Naive thymus-derived CD4-positive, alpha-beta T cell (primary cell): ENCODE data around the gene ING2. TPM values are rescaled to one million over a fixed set of nuclear protein-coding genes. Genes with fewer than 3 reads are reported as not detected.

Experiments used
- ATAC-seq: fragments of 150-1000 bp; cut with Tn5 transposase; 2 replicates; pipeline ENCODE4 v1.10.0; 2021; ENCODE audit warnings: mild to moderate bottlenecking, moderate library complexity
- CTCF ChIA-PET: fragments of 350-600 bp; sonication (Branson Sonifier 250); formaldehyde crosslinking; loops from one replicate; lab custom pipeline; 2021; ENCODE audit warnings: antibody characterized with exemption; lab: Charles Lee
- POLR2A ChIA-PET: fragments of 350-600 bp; sonication (Branson Sonifier 250); formaldehyde crosslinking; loops from one replicate; lab custom pipeline; 2021; ENCODE audit warnings: antibody characterized with exemption, inconsistent platforms; lab: Charles Lee
- DNase-seq, 9 donors: peaks; one replicate each; pipeline versions ENCODE4 v3.0.0 to v3.0.0-alpha.2; 2020 to 2022; ENCODE audit warnings: mixed read lengths in 1 of 9
- H3K27ac ChIP-seq: one replicate; pipeline ENCODE4 v1.7.0; 2013; ENCODE audit warnings: mild to moderate bottlenecking, low read depth, low read length, moderate library complexity
- H3K27me3 ChIP-seq, 2 donors: one replicate each; pipeline ENCODE4 v1.7.0; 2013; ENCODE audit warnings: low read length in 2 of 2, mild to moderate bottlenecking in 2 of 2, moderate library complexity in 2 of 2; ENCODE audit not compliant: control insufficient read depth in 2 of 2, insufficient read depth in 2 of 2
- H3K36me3 ChIP-seq, 3 experiments: 1 replicate in 2 of 3; 2 replicates in 1 of 3; pipeline ENCODE4 v1.7.0; 2013; ENCODE audit warnings: low read length in 3 of 3, mild to moderate bottlenecking in 3 of 3, moderate library complexity in 1 of 3; ENCODE audit not compliant: insufficient read depth in 3 of 3, control insufficient read depth in 2 of 3
- H3K4me1 ChIP-seq, 2 donors: one replicate each; pipeline ENCODE4 v1.7.0; 2013; ENCODE audit warnings: low read length in 2 of 2, mild to moderate bottlenecking in 2 of 2, moderate library complexity in 1 of 2; ENCODE audit not compliant: control insufficient read depth in 2 of 2, insufficient read depth in 2 of 2
- H3K4me3 ChIP-seq: 2 replicates; pipeline ENCODE4 v1.7.0; 2013; ENCODE audit warnings: mild to moderate bottlenecking, low read length
- H3K9me3 ChIP-seq, 3 experiments: 1 replicate in 2 of 3; 2 replicates in 1 of 3; pipeline ENCODE4 v1.7.0; 2013; ENCODE audit warnings: low read length in 3 of 3; ENCODE audit not compliant: control insufficient read depth in 2 of 3
- H3K27ac Mint-ChIP-seq, 9 donors: one replicate each; pipeline ENCODE4 v1.8.0; 2020 to 2022; ENCODE audit warnings: mixed read lengths in 9 of 9, mild to moderate bottlenecking in 8 of 9, moderate library complexity in 5 of 9, inconsistent platforms in 2 of 9
- H3K27me3 Mint-ChIP-seq, 5 donors: one replicate each; pipeline ENCODE4 v1.8.0; 2021 to 2022; ENCODE audit warnings: mixed read lengths in 5 of 5, mild to moderate bottlenecking in 1 of 5
- H3K36me3 Mint-ChIP-seq, 5 donors: one replicate each; pipeline ENCODE4 v1.8.0; 2020 to 2022; ENCODE audit warnings: mixed read lengths in 5 of 5, mild to moderate bottlenecking in 3 of 5, inconsistent platforms in 1 of 5
- H3K4me1 Mint-ChIP-seq, 7 donors: one replicate each; pipeline ENCODE4 v1.8.0; 2020 to 2022; ENCODE audit warnings: mixed read lengths in 7 of 7, mild to moderate bottlenecking in 3 of 7, inconsistent platforms in 1 of 7
- H3K4me3 Mint-ChIP-seq, 10 donors: one replicate each; pipeline ENCODE4 v1.8.0; 2020 to 2022; ENCODE audit warnings: mild to moderate bottlenecking in 10 of 10, mixed read lengths in 10 of 10, moderate library complexity in 6 of 10, inconsistent platforms in 2 of 10
- H3K9me3 Mint-ChIP-seq, 11 donors: one replicate each; pipeline ENCODE4 v1.8.0; 2020 to 2022; ENCODE audit warnings: mixed read lengths in 11 of 11, mild to moderate bottlenecking in 4 of 11, inconsistent platforms in 1 of 11, moderate library complexity in 1 of 11
- intact Hi-C, 2 donors: fragments of 100-400 bp; cut with micrococcal nuclease; formaldehyde crosslinking; loops; one replicate each; pipeline ENCODE4 v1.15.1; 2023
- polyA plus RNA-seq, 2 donors: library from polyadenylated mRNA; unstranded; fragments of 300-500 nt; fragmentation: Illumina TruSeq; gene quantifications; one replicate each; pipeline ENCODE4 v1.2.3, GENCODE V29; 2021
- total RNA-seq, 6 experiments: library from RNA in 5 of 6; stranded (reverse) in 5 of 6; gene quantifications; 1 replicate in 5 of 6; 2 replicates in 1 of 6; pipeline ENCODE4 v1.2.3 and lab custom pipeline; 2021 to 2026

Gene ING2
- total and polyA plus RNA-seq, 7 experiments from 2014 or later = 9.6 to 16.7 (median 11.2) TPM

DNA sequence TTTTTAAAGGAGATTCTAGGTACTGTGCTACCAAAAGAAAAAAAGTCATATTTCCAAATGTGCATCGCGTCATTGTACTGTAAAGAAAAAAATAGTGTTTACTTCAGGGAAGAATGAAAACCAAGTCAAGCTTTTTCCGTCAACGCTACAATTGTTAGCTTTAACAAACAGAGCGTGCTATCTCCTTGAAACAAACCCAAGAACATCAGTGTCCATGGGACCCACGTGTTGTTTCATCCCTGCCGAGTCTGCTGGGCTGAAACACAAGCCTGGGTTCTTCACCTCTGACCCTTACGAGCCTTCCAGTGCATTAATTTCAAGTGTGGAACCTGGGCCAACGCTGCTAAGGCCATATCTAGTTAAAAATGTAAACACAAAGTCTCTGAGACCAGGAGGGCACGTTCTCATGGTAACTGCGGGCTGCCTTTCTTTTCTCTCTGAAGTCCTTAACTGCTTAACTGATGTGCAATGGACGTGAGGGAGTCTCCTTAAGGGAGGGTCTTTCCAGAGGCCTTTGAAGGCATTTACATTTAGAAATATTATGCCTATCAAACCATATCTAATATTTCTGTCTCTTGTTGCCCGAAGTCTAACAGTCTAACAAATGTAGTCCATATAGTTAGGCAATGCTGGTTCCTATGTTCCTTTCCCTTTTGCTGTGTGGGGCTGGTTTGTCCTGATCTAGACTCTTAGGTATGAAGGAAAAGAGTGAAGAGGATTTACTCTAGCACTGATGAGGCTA is 36.3 kb downstream of the ING2 start:
- no peak overlapping the region for H3K27ac Mint-ChIP-seq
- no peak overlapping the region for H3K4me3 Mint-ChIP-seq
- ChIA-PET POLR2A (no interaction called here), CTCF (interaction anchor here (0.6 kb wide), 1 partner anchor 1142 kb away, joined by 3 read pairs; no protein-coding TSS in a partner anchor)
- peaks cover 0 to 19% (median 10%) of the 10 kb centered on the region in 11 donors for H3K9me3 Mint-ChIP-seq
- no peak for ATAC-seq
- Histone ChIP-seq H3K9me3 (no peaks in the 10 kb centered on the region), H3K36me3 (no peaks in the 10 kb centered on the region), H3K27ac (no peak overlapping the region), H3K4me3 (no peak overlapping the region), H3K27me3 (no peaks in the 10 kb centered on the region), H3K4me1 (no peaks in the 10 kb centered on the region)
- intact Hi-C loops = no loop called here
- no peaks in the 10 kb centered on the region for H3K4me1 Mint-ChIP-seq
- peaks cover 0 to 7% (median 5%) of the 10 kb centered on the region in 5 donors for H3K36me3 Mint-ChIP-seq
- no peak for DNase-seq
- peaks cover 0 to 25% (median 14%) of the 10 kb centered on the region in 5 donors for H3K27me3 Mint-ChIP-seq

- H3K36me3 Mint-ChIP-seq = peaks cover 0 to 11% (median 5%) of the 10 kb centered on the region in 5 donors
- ChIA-PET CTCF (interaction anchor here (0.6 kb wide), 1 partner anchor 1142 kb away, joined by 3 read pairs; no protein-coding TSS in a partner anchor), POLR2A (no interaction called here)
- no peak overlapping the region for H3K27ac ChIP-seq
- no peaks in the 10 kb centered on the region for H3K36me3 ChIP-seq
- ATAC-seq (no peak), DNase-seq (no peak)
- intact Hi-C loops = no loop called here
- no peaks in the 10 kb centered on the region for H3K4me1 ChIP-seq
- H3K4me1 Mint-ChIP-seq = no peaks in the 10 kb centered on the region
- H3K4me3 Mint-ChIP-seq = no peak overlapping the region
- H3K27me3 ChIP-seq = no peaks in the 10 kb centered on the region
- no peak overlapping the region for H3K4me3 ChIP-seq
- no peak overlapping the region for H3K27ac Mint-ChIP-seq
- peaks cover 0 to 28% (median 19%) of the 10 kb centered on the region in 5 donors for H3K27me3 Mint-ChIP-seq
- peaks cover 0 to 23% (median 10%) of the 10 kb centered on the region in 11 donors for H3K9me3 Mint-ChIP-seq
- no peaks in the 10 kb centered on the region for H3K9me3 ChIP-seq
Measured at GRCh38 chr4:183541752-183542040, 36.8 kb downstream of the ING2 start.

DNA sequence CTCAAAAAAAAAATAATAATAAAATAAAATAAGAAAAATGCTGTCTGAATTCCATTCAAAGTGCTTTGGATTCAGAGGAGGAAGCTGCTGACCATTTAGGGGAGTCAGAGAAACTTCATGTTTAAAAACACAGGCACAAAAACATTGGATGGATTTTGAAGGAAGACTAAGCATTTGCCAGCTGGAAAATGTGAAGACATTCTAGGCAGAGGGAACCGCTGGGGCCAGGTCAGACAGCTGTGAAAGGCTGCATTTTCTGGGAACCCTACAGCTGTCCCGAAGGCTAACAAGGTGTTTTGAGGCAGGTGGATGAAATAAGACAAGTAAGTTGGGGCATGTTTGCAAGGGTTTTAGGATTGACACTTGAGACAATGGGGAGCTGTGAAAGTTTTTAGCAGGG is 38.6 kb downstream of the ING2 start:
- ChIA-PET CTCF (no interaction called here), POLR2A (no interaction called here)
- no peak for DNase-seq
- H3K27ac Mint-ChIP-seq = no peak overlapping the region
- intact Hi-C loops = no loop called here
- H3K4me3 Mint-ChIP-seq = no peak overlapping the region
- H3K36me3 ChIP-seq = no peaks in the 10 kb centered on the region
- ATAC-seq = no peak
- H3K4me1 Mint-ChIP-seq = no peaks in the 10 kb centered on the region
- no peaks in the 10 kb centered on the region for H3K9me3 ChIP-seq
- H3K4me1 ChIP-seq = no peaks in the 10 kb centered on the region
- peaks cover 0 to 13% (median 5%) of the 10 kb centered on the region in 5 donors for H3K36me3 Mint-ChIP-seq
- H3K9me3 Mint-ChIP-seq = peaks cover 0 to 26% (median 10%) of the 10 kb centered on the region in 11 donors
- no peaks in the 10 kb centered on the region for H3K27me3 ChIP-seq
- H3K27ac ChIP-seq = no peak overlapping the region
- H3K4me3 ChIP-seq = no peak overlapping the region
- peaks cover 2 to 30% (median 20%) of the 10 kb centered on the region in 5 donors for H3K27me3 Mint-ChIP-seq

GRCh38 chr4:183544109-183544508 is 39.3 kb downstream of the ING2 start:
- H3K4me1 Mint-ChIP-seq = no peaks in the 10 kb centered on the region
- no peaks in the 10 kb centered on the region for H3K9me3 ChIP-seq
- no peak overlapping the region for H3K27ac Mint-ChIP-seq
- no peak overlapping the region for H3K4me3 ChIP-seq
- intact Hi-C loops = no loop called here
- H3K36me3 Mint-ChIP-seq = peaks cover 0 to 13% (median 5%) of the 10 kb centered on the region in 5 donors
- DNase-seq = no peak
- H3K9me3 Mint-ChIP-seq = peaks cover 0 to 26% (median 10%) of the 10 kb centered on the region in 11 donors
- POLR2A ChIA-PET = no interaction called here
- no peak overlapping the region for H3K4me3 Mint-ChIP-seq
- peaks cover 4 to 35% (median 20%) of the 10 kb centered on the region in 5 donors for H3K27me3 Mint-ChIP-seq
- no peak for ATAC-seq
- H3K36me3 ChIP-seq = no peaks in the 10 kb centered on the region
- H3K27ac ChIP-seq = no peak overlapping the region
- no peaks in the 10 kb centered on the region for H3K27me3 ChIP-seq
- no peaks in the 10 kb centered on the region for H3K4me1 ChIP-seq
- CTCF ChIA-PET = no interaction called here

DNA sequence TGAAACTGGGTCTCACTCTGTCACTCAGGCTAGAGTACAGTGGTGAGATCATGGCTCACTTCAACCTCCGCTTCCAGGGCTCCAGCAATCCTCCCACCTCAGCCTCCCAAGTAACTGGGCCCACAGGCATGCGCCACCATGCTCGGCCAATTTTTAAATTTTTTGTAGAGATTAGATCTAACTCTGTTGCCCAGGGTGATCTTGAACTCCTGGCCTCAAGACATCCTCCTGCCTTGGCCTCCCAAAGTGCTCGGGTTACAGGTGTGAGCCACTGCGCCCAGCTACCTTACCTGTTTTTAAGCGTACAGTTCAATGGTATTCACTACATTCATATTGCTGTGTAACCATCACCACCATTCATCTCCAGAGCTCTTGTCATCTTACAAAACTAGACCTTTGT is 41.5 kb downstream of the ING2 start:
- Histone ChIP-seq H3K9me3 (no peaks in the 10 kb centered on the region), H3K27ac (no peak overlapping the region), H3K27me3 (no peaks in the 10 kb centered on the region), H3K4me1 (no peaks in the 10 kb centered on the region), H3K36me3 (no peaks in the 10 kb centered on the region), H3K4me3 (no peak overlapping the region)
- no peak overlapping the region for H3K27ac Mint-ChIP-seq
- ATAC-seq (no peak), DNase-seq (no peak)
- ChIA-PET POLR2A (no interaction called here), CTCF (no interaction called here)
- H3K27me3 Mint-ChIP-seq = peaks cover 4 to 42% (median 25%) of the 10 kb centered on the region in 5 donors
- H3K4me3 Mint-ChIP-seq = no peak overlapping the region
- H3K36me3 Mint-ChIP-seq = peaks cover 0 to 13% (median 5%) of the 10 kb centered on the region in 5 donors
- intact Hi-C loops = no loop called here
- H3K9me3 Mint-ChIP-seq = peaks cover 0 to 26% (median 10%) of the 10 kb centered on the region in 11 donors
- peaks cover 0 to 2% (median 0%) of the 10 kb centered on the region in 7 donors for H3K4me1 Mint-ChIP-seq

DNA sequence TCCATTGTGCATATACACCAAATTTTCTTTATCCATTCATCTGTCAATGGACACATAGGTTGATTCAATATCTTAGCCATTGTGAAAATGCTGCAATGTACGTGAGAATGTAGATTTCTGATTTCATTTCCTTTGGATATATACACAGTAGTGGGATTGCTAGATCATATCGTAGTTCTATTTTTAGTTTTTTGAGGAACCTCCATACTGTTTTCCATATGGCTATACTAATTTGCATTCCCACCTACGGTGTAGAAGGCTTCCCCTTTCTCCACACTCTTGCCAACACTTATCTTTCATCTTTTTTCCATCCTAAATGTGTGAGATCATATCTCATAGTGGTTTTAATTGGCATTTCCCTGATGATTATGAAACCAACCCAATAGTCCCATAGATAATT is 43.4 kb downstream of the ING2 start:
- intact Hi-C loops = no loop called here
- ChIA-PET POLR2A (no interaction called here), CTCF (interaction anchor here (0.6 kb wide), 1 partner anchor 280 kb away, joined by 4 read pairs; no protein-coding TSS in a partner anchor)
- ATAC-seq = no peak
- no peaks in the 10 kb centered on the region for H3K36me3 ChIP-seq
- H3K4me3 Mint-ChIP-seq = no peak overlapping the region
- no peaks in the 10 kb centered on the region for H3K27me3 ChIP-seq
- H3K27ac ChIP-seq = no peak overlapping the region
- H3K4me3 ChIP-seq = no peak overlapping the region
- H3K27ac Mint-ChIP-seq = no peak overlapping the region
- peaks cover 4 to 42% (median 25%) of the 10 kb centered on the region in 5 donors for H3K27me3 Mint-ChIP-seq
- H3K9me3 Mint-ChIP-seq = peaks cover 4 to 25% (median 10%) of the 10 kb centered on the region in 11 donors
- no peaks in the 10 kb centered on the region for H3K9me3 ChIP-seq
- no peaks in the 10 kb centered on the region for H3K4me1 ChIP-seq
- peaks cover 0 to 2% (median 0%) of the 10 kb centered on the region in 7 donors for H3K4me1 Mint-ChIP-seq
- peaks cover 0 to 12% (median 5%) of the 10 kb centered on the region in 5 donors for H3K36me3 Mint-ChIP-seq
- DNase-seq = no peak
